NB4 (cell line): ENCODE results near the gene ACOT7.

Source experiments
- POLR2A ChIP-seq: IDR thresholded peaks from 2 replicates; pipeline ENCODE4 v1.6.1; 2011; ENCODE audit warnings: mild to moderate bottlenecking; ENCODE audit not compliant: insufficient read length; ENCODE audit errors: extremely low read depth
- TF ChIP-seq, protein P1 (sequence below): IDR thresholded peaks from one replicate; pipeline ENCODE4 v1.5.1; 2012; ENCODE audit warnings: low read depth, low read length

DNA sequence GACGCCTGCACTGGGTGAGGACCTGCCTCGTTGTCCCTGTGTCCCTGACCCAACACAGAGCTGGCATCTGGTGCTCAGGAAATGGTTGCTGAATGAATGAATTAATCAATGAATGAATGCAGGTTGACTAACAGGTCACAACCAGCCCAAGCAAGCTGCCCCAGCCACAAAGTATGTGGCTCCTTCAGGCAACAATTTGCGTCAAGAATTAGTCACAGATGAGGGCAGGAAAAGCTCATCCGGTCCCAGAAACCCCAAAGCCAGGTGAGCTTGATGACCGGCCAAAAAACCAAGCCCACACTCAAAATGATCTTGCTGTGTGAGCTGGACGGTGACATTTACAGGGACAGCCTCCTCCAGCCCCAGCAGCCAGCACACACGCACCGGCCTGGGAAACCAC lies 92.0 kb downstream of the ACOT7 start:
- TF ChIP-seq, protein P1, sequence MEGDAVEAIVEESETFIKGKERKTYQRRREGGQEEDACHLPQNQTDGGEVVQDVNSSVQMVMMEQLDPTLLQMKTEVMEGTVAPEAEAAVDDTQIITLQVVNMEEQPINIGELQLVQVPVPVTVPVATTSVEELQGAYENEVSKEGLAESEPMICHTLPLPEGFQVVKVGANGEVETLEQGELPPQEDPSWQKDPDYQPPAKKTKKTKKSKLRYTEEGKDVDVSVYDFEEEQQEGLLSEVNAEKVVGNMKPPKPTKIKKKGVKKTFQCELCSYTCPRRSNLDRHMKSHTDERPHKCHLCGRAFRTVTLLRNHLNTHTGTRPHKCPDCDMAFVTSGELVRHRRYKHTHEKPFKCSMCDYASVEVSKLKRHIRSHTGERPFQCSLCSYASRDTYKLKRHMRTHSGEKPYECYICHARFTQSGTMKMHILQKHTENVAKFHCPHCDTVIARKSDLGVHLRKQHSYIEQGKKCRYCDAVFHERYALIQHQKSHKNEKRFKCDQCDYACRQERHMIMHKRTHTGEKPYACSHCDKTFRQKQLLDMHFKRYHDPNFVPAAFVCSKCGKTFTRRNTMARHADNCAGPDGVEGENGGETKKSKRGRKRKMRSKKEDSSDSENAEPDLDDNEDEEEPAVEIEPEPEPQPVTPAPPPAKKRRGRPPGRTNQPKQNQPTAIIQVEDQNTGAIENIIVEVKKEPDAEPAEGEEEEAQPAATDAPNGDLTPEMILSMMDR = no peak
- no peak for TF ChIP-seq POLR2A
